Transverse colon (tissue), 4 donors: ENCODE data around the gene COX7B2. TPM values are rescaled to one million over a fixed set of nuclear protein-coding genes. Genes with fewer than 3 reads are reported as not detected.

Experiments used
- DNase-seq: peaks from one replicate; pipeline ENCODE4 v3.0.0-alpha.2; 2019
- H3K27ac ChIP-seq, 4 donors: fragments of 200-600 bp; sonication (generic); 2 replicates each; pipeline ENCODE4 v1.5.1; 2016 to 2018; ENCODE audit warnings: inconsistent platforms in 4 of 4
- H3K27me3 ChIP-seq: fragments of 200-600 bp; sonication (generic); 2 replicates; pipeline ENCODE4 v1.5.1; 2017; ENCODE audit warnings: inconsistent platforms
- H3K36me3 ChIP-seq, 4 donors: fragments of 200-600 bp; sonication (generic); 2 replicates each; pipeline ENCODE4 v1.5.1; 2017 to 2019; ENCODE audit warnings: inconsistent platforms in 4 of 4
- H3K4me1 ChIP-seq, 4 donors: fragments of 200-600 bp; sonication (generic); 2 replicates each; pipeline ENCODE4 v1.5.1; 2017 to 2020; ENCODE audit warnings: inconsistent platforms in 4 of 4
- H3K4me3 ChIP-seq, 4 donors: fragments of 200-600 bp; sonication (generic); 1 replicate in 1 of 4; 2 replicates in 3 of 4; pipeline versions ENCODE4 v1.5.1 to v1.6.1; 2017 to 2019; ENCODE audit warnings: inconsistent platforms in 4 of 4
- H3K9me3 ChIP-seq, 2 donors: fragments of 200-600 bp; sonication (generic); 2 replicates each; pipeline ENCODE4 v1.5.1; 2017 to 2019; ENCODE audit warnings: inconsistent platforms in 2 of 2
- EP300 ChIP-seq: sonication (generic); formaldehyde crosslinking; IDR thresholded peaks from one replicate; pipeline ENCODE4 v1.6.1; 2017; ENCODE audit warnings: antibody characterized with exemption, low read depth
- POLR2A ChIP-seq: fragments of 450-650 bp; IDR thresholded peaks from one replicate; pipeline ENCODE4 v1.6.1; 2016; ENCODE audit warnings: antibody characterized with exemption, mild to moderate bottlenecking, moderate library complexity
- POLR2AphosphoS5 ChIP-seq, 3 donors: sonication (generic); formaldehyde crosslinking; IDR thresholded peaks; one replicate each; pipeline ENCODE4 v1.6.1; 2016; ENCODE audit warnings: antibody characterized with exemption in 3 of 3
- WGBS, 2 donors: methylation state at CpG; one replicate each; pipeline ENCODE4 v1.1.5; 2018; ENCODE audit warnings: low coverage in 1 of 2; 5-methylcytosine and 5-hydroxymethylcytosine counted together
- in situ Hi-C, 4 donors: fragments of 200-750 bp; cut with MboI; loops; one replicate each; pipeline versions ENCODE4 v1.15.0 to v1.15.1; 2017; ENCODE audit warnings: low sequenced_read_pairs in 3 of 4, low pct_ligation_motif_present in 1 of 4, low pct_unique_long_range_greater_than_20kb in 1 of 4
- intact Hi-C: fragments of 100-400 bp; cut with DNase I; formaldehyde crosslinking; loops from one replicate; pipeline ENCODE4 v1.15.1; 2023; ENCODE audit warnings: low total_unique reads
- total RNA-seq, 4 donors: library from RNA; depleted of rRNA; stranded (reverse); fragments of >200 nt; gene quantifications; one replicate each; pipeline ENCODE4 v1.1.0, GENCODE V29; 2016
- TF ChIP-seq, protein P1 (sequence below), 5 experiments: fragments of 200-600 bp in 3 of 5; fragments of 450-650 bp in 2 of 5; sonication (generic) in 3 of 5; IDR thresholded peaks; 1 replicate in 2 of 5; 2 replicates in 3 of 5; pipeline ENCODE4 v1.5.1; 2016 to 2017; ENCODE audit warnings: antibody characterized with exemption in 5 of 5, inconsistent platforms in 3 of 5, mild to moderate bottlenecking in 2 of 5, moderate library complexity in 1 of 5

Gene COX7B2
- total RNA-seq, 4 donors from 2014 or later = not detected

DNA sequence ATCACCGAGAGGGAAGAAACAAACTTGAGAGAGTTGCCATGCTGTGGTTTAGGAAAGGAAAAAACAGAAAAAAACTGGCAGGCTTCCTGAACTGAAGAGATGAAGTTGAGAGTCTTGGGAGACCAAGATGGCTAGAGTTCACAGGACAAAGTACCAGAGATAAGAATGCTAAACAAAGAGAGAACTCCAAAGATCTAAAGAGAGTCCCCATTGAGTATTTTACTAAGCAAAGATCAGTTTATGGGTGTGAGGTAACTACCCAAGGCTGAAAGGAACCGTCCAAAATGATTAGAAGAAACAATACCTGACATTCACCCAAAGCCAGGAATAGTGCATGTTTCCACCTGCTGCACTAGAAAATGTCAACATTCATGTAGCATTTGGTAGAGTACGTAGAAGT, 21.8 kb upstream of the COX7B2 start:
- Histone ChIP-seq H3K36me3 (no peaks in the 10 kb centered on the region), H3K4me3 (no peak overlapping the region), H3K9me3 (no peaks in the 10 kb centered on the region), H3K4me1 (peaks cover 0 to 12% (median 5%) of the 10 kb centered on the region in 4 donors), H3K27ac (no peak overlapping the region), H3K27me3 (no peaks in the 10 kb centered on the region)
- 40 to 44% methylated on average over 3 of the region's 3 CpGs for WGBS, 2 donors
- intact Hi-C loops (no loop called here), in situ Hi-C loops (no loop called here)
- TF ChIP-seq EP300 = no peak
- TF ChIP-seq, protein P1, sequence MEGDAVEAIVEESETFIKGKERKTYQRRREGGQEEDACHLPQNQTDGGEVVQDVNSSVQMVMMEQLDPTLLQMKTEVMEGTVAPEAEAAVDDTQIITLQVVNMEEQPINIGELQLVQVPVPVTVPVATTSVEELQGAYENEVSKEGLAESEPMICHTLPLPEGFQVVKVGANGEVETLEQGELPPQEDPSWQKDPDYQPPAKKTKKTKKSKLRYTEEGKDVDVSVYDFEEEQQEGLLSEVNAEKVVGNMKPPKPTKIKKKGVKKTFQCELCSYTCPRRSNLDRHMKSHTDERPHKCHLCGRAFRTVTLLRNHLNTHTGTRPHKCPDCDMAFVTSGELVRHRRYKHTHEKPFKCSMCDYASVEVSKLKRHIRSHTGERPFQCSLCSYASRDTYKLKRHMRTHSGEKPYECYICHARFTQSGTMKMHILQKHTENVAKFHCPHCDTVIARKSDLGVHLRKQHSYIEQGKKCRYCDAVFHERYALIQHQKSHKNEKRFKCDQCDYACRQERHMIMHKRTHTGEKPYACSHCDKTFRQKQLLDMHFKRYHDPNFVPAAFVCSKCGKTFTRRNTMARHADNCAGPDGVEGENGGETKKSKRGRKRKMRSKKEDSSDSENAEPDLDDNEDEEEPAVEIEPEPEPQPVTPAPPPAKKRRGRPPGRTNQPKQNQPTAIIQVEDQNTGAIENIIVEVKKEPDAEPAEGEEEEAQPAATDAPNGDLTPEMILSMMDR (IDR thresholded peaks at IDR 0.05) = no peak
- no peak for DNase-seq

DNA sequence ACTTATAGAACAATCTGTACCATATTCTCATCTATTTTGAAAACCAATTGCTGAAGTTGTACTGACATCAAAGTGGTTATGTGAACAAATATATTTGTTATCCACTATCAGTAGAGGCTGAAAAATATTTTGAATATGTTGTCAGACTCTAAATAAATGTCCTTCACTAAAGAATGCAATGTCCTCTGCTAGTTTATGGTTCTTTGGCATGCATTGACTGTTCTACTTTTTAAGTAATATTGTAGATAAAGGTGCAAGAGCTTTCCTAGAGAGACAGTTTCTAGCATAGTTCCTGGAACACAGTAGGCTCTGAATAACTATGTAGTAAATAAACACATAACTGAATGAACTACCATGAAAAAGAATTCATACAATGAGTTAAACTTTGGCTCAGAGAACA, 18.2 kb upstream of the COX7B2 start:
- Histone ChIP-seq H3K4me3 (no peak overlapping the region), H3K27ac (no peak overlapping the region), H3K27me3 (no peaks in the 10 kb centered on the region), H3K36me3 (no peaks in the 10 kb centered on the region), H3K4me1 (peaks cover 0 to 8% (median 1%) of the 10 kb centered on the region in 4 donors), H3K9me3 (no peaks in the 10 kb centered on the region)
- in situ Hi-C loops = no loop called here
- intact Hi-C loops = no loop called here
- TF ChIP-seq POLR2A (no peak), POLR2AphosphoS5 (IDR thresholded peaks at IDR 0.05) (no peak), EP300 (no peak)
- TF ChIP-seq, protein P1 (IDR thresholded peaks at IDR 0.05) = no peak
- no peak for DNase-seq

DNA sequence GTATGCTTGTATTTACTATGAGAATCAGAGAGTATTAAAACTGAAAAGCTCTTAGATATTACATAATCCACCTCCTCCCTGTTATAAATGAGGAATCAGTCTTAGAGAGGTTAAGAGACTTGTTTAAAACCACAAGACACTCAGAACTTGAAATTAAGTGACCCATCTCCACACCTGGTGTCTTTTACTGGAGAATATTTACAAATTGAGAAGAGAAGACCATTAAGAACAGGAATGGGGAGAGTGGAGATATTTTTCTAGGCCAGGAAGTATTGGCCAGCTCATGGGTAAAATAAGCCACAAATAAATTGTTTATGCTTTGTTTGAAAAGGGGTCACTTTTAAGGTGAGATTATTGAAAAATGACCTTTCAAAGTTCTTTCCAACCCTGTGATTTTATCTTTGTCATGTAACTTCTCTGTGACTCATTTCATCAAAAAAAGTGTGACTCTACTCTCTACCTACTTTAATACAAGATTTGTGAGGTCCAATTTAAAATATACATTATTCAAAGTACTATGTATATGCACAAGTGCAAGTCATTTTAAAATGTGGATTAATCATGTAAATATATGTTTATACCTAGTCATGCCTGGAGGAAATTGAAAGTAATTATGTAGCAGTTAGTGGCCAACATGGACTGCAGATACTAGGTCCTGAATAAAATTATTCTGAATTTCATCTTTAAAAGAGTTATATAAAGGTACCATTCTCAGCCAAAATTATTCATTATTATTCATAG, 15.9 kb upstream of the COX7B2 start:
- H3K9me3 ChIP-seq = no peaks in the 10 kb centered on the region
- in situ Hi-C loops = no loop called here

DNA sequence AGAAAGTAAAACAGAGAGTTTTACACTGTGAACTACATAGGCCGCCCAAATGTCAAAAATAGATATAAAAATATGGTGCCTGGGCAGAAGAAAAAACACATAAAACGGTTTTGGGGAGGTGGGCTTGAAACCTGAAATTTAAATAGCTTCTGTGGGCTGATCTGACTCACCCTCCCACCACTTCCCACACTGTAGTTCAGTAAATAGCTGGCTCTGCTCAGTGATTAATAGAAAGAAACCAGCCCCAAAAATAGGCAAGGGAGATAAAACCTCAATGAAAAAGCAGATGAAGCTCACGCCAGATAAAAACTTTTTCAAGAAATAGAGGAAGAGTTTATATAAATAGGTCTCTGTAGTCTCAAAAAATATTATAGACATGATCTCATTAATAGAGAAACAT, 13.2 kb upstream of the COX7B2 start:
- TF ChIP-seq EP300 (no peak), POLR2AphosphoS5 (IDR thresholded peaks at IDR 0.05) (no peak), POLR2A (no peak)
- TF ChIP-seq, protein P1 (IDR thresholded peaks at IDR 0.05) = no peak
- intact Hi-C loops = no loop called here
- H3K4me3 ChIP-seq = no peak overlapping the region
- no peak for DNase-seq
- 66 to 68% methylated on average over 3 of the region's 3 CpGs for WGBS, 2 donors
- H3K36me3 ChIP-seq = no peaks in the 10 kb centered on the region
- H3K27ac ChIP-seq = no peak overlapping the region
- no peaks in the 10 kb centered on the region for H3K4me1 ChIP-seq
- H3K27me3 ChIP-seq = no peaks in the 10 kb centered on the region
- no peaks in the 10 kb centered on the region for H3K9me3 ChIP-seq
- in situ Hi-C loops = no loop called here

More for the DNA sequence above, 15.9 kb upstream of the COX7B2 start:
- no peak for DNase-seq
- intact Hi-C loops = no loop called here
- H3K27ac ChIP-seq = no peak overlapping the region
- no peaks in the 10 kb centered on the region for H3K27me3 ChIP-seq
- TF ChIP-seq POLR2A (no peak), POLR2AphosphoS5 (IDR thresholded peaks at IDR 0.05) (no peak), EP300 (no peak)
- TF ChIP-seq, protein P1 (IDR thresholded peaks at IDR 0.05) = no peak
- no peaks in the 10 kb centered on the region for H3K36me3 ChIP-seq
- no peak overlapping the region for H3K4me3 ChIP-seq
- no peaks in the 10 kb centered on the region for H3K4me1 ChIP-seq
